DMS 273 (cell line): Measurements from ENCODE around the gene LRFN5.

Source experiments
- DNase-seq: peaks from one replicate; lab custom pipeline; 2025; ENCODE audit not compliant: unreplicated experiment; lab: John Stamatoyannopoulos, UW

Gene LRFN5

DNA sequence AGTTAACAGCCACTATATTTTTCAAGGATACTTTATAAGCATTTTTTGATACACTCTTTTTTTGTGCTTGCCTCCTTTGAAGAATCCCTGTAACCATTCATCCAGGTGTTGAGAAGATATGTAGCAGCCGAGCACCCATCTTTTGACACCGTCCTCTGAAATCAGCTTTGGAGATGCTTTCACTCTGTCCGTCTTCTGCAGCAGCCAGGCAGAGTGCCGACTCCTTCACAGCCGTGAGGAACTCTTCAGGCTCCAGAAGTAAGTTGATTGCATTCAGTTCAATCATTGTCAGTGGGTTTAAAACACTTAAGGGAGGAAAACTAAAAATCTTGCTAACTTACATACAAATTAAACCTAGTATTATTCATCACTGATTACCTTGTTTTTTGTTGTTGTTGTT lies 160.1 kb downstream of the LRFN5 start:
- DNase-seq = no peak

DNA sequence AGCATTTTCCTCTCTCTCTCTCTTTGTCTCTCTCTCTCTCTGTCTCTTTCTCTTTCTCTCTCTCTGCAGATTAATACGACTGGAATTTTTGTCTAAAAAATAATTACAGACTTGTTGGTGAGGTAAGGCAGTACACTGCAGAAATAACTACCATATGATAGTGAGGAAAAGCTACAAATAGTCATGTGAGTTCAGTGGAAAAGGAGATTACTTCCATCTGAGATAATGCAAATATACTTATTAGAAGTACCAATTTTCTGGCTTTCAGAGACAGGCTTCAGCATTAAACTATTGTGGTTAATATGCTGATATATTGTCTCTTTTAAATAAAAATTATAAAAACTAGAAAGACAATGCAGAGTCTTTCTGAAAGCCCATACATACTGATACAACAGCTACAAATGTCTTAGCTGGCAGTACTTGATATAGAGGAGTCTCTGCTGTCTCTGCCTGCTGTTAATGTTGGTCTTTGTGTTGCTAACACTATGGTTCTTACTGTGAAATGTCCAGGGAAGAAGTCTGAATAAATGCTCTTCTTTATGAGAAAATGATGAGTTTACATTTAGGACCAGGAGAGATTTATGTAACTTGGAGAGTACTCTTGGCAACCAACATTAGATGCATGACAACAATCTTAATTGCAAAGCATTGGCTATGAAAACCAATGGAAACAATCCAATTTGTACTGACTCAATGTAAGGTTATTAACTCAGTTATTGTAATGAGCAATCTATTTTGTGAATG lies 167.0 kb downstream of the LRFN5 start:
- no peak for DNase-seq

DNA sequence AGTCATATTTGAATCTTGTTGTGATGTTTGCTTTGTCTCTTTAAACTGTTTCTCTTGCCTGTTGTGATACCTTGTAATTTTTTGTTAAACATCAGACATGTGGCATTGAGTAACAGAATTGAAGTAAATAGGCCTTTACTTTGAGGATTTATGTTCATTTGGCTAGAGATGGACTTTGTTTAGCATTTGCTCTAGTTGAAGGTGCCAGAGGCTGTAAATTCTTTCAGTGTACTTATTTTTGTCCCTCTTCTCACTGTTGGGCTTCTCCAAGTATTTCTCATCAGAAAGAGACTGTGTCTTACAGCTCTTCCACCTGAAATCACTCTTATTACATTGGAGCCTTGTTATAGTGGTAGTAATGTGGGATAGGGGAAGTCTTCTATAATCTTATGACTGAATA lies 175.8 kb downstream of the LRFN5 start:
- no peak for DNase-seq

- no peak for DNase-seq
Observed at GRCh38 chr14:41783403-41783802, 176.7 kb downstream of the LRFN5 start.

- DNase-seq = peak; percentile 29
Observed at GRCh38 chr14:41785696-41786095, 179.0 kb downstream of the LRFN5 start.

DNA sequence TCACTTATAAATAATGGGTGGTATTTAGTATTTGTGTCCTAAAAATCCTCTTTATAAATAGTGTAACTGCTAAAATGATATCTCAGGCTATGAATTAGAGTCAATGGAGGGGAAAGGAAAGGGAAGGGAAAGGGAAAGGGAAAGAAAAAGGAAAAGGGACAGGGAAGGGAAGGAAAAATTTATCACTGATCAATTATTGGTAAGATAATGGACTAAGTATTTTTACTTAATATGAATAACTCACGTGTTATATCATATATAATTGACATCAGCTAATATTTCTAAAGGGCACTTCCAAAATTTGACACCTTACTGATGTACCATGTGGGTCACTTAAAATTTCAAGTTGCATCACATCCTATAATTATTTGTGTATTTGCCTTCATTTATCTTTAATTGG lies 193.1 kb downstream of the LRFN5 start:
- DNase-seq = no peak

DNA sequence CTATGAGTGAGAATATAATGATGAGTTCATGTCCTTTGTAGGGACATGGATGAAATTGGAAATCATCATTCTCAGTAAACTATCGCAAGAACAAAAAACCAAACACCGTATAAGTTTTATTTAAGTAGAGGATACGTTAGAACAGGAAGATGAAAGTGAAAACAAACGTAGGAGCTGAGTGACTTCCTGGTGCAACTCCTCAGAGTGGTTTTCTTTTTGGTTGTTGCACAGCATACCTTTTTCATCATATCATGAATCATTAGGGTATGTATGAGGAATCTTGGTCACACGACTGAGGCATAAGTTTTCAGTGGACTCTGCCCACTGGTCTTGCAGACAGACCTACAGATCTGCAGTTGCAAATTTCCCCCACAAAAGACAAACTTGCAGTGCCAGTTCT lies 199.0 kb downstream of the LRFN5 start:
- DNase-seq = no peak

DNA sequence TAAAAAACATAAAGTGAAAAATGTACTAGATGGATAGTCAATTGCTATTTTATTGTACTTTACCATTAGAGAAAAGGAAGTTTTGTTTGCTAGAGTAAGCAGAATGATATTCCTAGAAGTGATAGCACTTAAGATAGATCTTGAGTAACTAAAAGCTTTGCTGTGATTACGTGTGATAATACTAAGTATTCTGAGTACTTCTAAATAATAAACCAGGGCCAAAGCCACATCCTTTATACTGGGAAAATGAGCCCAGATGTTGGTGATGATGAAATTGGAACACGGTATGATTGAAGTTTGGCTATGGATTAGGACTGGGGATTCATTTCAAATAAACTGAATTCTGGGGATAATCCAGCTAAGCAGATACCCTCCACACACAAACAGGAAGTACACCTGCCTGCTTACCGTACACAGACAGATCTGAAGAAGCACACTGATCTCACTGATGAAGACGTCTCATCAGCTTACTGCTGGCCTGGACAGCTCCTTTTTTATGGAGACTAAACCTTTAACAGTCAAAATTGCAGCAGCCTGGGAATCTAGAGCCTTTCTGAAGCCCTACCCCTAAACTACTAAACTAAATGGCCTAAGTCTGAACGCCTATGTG lies 199.8 kb downstream of the LRFN5 start:
- no peak for DNase-seq

DNA sequence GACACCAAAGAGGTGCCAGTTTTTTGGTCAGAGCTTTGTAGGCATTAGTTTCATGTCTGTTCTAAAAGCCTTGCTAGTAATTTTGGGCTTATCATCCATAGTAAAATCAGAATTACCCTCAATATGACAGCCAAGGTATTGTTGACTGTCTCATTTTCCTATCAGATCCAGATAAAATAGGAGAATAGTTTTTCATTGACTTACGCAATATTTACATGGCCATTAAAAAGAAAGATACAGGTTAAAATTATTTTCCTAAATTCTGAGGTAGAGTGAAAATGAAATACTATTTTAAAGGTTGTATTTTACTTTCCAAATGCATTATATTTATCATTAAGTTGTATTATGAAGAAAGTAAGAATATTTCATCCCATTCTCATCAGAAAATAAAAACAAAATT lies 203.7 kb downstream of the LRFN5 start:
- DNase-seq = no peak

- no peak for DNase-seq
Observed at GRCh38 chr14:41817626-41818025, 210.9 kb downstream of the LRFN5 start.

DNA sequence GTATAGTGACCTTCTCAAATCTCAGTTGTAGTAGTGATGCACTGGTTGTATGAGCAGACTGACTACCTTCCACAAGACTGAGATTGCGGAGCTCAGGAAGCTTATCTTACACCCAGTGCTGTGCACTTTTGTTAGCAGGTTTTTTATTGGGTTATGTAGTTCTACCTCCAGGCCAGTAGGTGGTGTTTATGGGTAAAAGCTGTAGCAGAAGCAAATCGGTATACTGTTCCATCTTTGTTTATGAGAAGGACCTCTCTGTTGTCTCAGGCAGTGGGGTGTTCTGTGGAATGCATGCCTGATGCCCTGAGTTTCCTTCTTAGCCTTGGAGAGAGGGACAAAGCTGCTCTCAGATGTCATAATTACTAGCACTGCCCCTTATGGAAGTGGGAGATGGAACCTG lies 217.8 kb downstream of the LRFN5 start:
- DNase-seq = no peak

- no peak for DNase-seq
Observed at GRCh38 chr14:41825622-41826021, 218.9 kb downstream of the LRFN5 start.

GRCh38 chr14:41830714-41831406 lies 224.2 kb downstream of the LRFN5 start:
- no peak for DNase-seq

DNA sequence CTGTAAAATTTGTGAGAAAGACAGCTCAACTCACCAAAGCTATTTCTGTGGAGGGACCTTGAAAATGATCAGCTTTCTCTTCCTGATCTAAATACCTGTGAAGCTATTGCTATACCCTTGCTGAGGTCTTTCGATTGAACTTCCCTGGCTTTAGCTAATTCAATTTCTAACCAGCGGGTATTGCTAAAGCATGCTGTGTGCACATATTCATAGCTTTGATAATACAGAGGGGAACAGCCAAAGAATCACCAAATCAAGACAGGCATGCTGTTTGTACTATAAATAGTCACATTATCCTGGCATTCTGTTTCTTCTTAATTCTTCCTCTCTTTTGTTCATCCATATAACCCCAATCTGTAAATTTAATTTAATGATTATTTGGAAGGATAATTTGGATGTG lies 233.0 kb downstream of the LRFN5 start:
- no peak for DNase-seq

DNA sequence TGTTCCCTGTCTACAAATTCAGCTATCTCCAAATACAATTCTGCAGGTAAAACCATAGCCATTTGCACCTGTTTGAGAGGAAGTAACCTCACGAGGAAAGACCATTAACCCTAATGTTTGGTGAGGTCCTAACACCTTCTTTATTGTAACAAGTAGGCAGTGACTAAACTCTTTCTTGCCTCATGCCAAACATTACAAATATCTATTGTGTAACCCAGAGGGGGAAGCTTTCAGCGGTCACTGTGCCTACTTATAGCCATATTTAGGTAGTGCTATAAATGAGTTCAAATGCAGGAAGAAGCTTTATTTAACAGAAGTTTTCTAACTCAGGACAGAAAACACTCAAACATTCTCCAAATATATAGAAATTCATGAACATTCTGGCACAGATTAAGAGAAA lies 252.7 kb downstream of the LRFN5 start:
- DNase-seq = no peak

DNA sequence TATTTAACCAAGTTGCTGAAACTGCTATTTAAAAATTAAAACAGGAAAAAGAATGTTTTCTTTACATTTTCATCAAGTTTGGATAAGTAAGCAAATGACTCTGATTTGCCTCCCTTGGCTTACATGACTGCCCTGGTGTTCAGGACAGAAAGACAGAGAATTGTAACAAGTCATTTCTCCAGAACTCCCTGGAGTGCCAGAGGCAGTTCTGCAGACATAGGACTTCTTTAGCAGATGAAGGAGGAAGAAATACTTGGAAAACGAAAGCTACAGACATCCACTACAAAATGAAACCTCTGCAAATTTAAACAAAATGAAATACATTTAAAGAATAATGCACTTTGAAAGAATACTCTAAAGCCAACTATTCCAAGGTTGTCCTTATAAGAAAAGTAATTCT lies 253.9 kb downstream of the LRFN5 start:
- DNase-seq = no peak

DNA sequence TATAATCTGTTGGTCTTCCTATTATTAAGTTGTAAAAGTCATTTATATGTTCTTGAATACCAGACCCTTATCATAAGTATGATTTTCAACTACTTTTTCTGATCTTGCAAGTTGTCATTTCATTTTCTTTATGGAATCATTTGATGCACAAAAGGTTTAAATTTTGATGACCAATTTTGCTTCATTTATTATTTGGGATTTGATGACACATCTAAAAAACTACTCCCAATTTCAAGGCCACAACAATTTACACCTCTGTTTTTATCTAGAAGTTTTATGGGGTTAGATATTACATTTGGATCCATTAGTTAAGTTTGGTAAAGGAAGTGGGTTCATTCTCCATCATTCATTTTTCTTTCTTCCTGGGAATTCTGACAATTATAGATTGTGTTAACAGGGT lies 259.2 kb downstream of the LRFN5 start:
- DNase-seq = no peak

DNA sequence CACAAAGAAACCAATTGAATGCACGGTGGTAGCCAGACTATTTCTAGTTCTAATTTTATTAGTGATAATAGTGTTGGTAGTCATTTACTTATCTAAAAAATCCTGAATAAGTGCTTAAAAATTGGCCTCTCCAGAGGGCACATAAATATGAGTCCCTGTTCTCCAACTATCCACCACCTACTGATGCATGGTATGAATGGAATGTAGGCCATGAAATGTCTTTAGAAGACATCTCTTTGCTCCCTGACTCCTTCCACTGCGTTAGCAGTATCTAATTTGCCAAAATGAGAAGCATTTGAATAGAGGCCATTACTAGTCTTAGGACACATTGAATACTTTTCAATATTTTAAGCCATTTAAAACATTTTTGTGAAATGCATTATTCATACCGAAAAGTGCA lies 261.7 kb downstream of the LRFN5 start:
- no peak for DNase-seq

GRCh38 chr14:41872931-41873685 lies 266.4 kb downstream of the LRFN5 start:
- peak; percentile 22 for DNase-seq

- peak; percentile 23 for DNase-seq
Observed at GRCh38 chr14:41873686-41874317, 267.1 kb downstream of the LRFN5 start.

DNA sequence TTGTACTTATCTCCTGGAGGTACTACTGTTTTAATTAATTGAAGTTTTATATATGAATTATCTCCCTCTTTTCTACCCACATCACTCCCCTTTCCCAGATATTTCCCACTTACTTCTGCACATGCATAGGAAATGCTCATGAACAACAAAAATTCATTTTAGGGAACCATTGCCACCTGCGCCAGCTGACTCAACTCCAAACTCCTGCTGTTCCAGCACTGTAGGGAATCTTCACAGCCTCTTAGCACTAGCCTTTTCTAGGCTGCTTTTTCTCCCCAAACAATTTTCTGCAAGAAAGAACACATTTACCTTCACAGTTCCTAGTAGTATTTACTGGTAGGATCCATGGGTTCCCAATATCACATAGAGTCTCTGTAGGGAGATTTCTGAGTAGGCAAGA lies 268.4 kb downstream of the LRFN5 start:
- DNase-seq = no peak
